Epithelial cell of esophagus (primary cell): ENCODE data around the gene HECW1.
A peak's percentile ranks its signal among the peaks of the same experiment; 100 is the strongest.

Source experiments
- DNase-seq: peaks from one replicate; pipeline ENCODE4 v3.0.0; 2010; ENCODE audit warnings: low read depth
- H3K4me3 ChIP-seq: 2 replicates; pipeline ENCODE4 v1.5.1; 2011; ENCODE audit warnings: mild to moderate bottlenecking, low read length, control low read depth
- TF ChIP-seq, protein P1 (sequence below): IDR thresholded peaks from 2 replicates; pipeline ENCODE4 v1.5.1; 2011; ENCODE audit warnings: low read depth, mild to moderate bottlenecking, low read length, control low read depth, inconsistent platforms; ENCODE audit not compliant: insufficient read depth; ENCODE audit errors: missing control alignments

HECW1 gene

DNA sequence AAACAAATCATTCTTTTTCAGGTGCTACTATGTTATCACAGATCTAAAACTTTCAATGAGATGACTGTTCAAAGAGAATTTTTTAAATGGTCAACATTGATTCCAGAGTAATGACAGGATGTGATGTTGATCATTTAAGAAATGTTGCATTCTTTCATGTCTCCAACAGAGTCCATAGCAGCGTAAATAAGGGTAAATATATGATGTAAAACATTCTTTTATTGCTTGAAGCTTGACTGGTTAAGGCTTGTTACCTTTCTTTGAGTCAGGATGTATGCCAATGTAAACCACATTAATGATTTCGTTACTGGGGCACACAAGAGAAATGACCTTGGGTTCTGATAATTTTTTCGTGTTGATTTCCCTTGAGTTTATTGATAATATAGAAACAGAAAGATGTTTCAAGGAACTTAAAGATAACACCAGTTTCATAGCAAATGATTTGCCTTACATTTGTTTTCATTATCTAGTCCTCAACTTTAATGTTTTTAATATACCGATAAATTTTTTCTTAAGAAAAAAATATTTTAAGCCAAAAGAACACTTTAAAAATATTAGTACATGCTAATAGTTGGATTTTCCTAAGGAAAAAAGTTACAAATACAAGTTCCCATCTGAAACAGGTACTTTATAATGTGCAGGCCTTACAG lies 473.9 kb downstream of the HECW1 start:
- DNase-seq: peak; percentile 87
- peak overlapping the region; percentile 90 for H3K4me3 ChIP-seq
- TF ChIP-seq, protein P1, sequence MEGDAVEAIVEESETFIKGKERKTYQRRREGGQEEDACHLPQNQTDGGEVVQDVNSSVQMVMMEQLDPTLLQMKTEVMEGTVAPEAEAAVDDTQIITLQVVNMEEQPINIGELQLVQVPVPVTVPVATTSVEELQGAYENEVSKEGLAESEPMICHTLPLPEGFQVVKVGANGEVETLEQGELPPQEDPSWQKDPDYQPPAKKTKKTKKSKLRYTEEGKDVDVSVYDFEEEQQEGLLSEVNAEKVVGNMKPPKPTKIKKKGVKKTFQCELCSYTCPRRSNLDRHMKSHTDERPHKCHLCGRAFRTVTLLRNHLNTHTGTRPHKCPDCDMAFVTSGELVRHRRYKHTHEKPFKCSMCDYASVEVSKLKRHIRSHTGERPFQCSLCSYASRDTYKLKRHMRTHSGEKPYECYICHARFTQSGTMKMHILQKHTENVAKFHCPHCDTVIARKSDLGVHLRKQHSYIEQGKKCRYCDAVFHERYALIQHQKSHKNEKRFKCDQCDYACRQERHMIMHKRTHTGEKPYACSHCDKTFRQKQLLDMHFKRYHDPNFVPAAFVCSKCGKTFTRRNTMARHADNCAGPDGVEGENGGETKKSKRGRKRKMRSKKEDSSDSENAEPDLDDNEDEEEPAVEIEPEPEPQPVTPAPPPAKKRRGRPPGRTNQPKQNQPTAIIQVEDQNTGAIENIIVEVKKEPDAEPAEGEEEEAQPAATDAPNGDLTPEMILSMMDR: no peak

GRCh38 chr7:43588477-43589132 lies 476.2 kb downstream of the HECW1 start:
- no peak overlapping the region for H3K4me3 ChIP-seq
- TF ChIP-seq, protein P1: no peak
- DNase-seq: no peak

- DNase-seq: no peak
- TF ChIP-seq, protein P1: no peak
- H3K4me3 ChIP-seq: no peak overlapping the region
Measured at GRCh38 chr7:43589133-43589478, 476.7 kb downstream of the HECW1 start.

DNA sequence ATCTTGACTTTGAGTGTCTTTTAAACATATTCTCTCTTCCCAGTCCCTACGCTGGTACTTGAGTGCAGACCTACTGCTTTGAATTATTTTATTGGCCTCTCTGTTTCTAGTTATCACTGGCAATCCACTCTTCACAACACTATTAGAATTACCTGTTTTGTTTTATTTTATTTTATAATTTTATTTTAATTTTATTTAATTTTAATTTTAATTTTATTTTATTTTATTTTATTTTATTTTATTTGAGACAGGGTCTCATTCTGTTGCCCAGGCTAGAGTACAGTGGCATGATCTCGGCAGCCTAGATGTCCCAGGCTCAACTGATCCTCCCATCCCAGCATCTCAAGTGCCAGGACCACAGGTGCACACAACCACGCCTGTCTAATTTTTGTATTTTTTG lies 477.3 kb downstream of the HECW1 start:
- no peak for DNase-seq
- H3K4me3 ChIP-seq: no peak overlapping the region
- TF ChIP-seq, protein P1: no peak

- H3K4me3 ChIP-seq: no peak overlapping the region
- no peak for DNase-seq
Measured at GRCh38 chr7:43590862-43591557, 478.6 kb downstream of the HECW1 start.

GRCh38 chr7:43591558-43592180 lies 479.2 kb downstream of the HECW1 start:
- DNase-seq: peak; percentile 92
- no peak overlapping the region for H3K4me3 ChIP-seq
- TF ChIP-seq, protein P1: no peak

More at GRCh38 chr7:43590862-43591557, 478.6 kb downstream of the HECW1 start:
- TF ChIP-seq, protein P1: no peak
